ENCODE measurements around the gene SOCS6.

Gene SOCS6

DNA sequence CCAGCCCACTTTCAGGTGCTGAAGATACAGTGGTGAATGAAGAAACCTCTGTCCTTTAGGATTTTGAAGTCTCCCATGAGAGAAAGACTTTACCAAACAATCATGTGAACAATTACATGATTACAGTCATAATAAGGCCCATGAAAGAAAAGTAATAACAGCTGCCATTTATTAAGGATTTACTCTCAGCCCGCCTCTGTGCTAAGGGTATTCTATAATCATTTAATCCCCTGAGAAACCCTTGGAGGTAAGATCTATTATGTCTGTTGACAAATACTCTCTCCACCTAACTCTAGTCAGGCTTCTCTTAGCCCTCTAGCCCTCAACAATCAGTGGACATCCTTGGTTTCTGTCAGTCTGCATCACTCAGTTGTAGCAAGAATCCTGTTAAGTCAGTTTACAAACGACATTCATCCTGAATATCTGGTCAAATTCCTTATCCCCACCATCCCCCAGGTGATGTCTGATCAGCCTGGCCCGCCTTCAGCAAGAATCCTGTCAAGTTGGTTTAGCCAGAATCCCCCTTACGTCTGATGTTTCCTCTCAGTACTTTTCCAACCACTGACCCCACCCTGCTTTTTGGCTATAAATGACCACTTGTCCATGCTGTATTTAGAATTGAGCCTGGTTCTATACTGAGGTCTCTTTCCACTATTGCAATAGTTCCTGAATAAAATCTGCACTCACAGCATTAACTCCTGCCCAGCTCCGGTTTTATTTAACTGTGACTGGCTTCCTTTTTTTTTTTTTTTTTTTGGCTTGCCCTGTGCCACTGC lies 12.2 kb upstream of the SOCS6 start:
- no peak for TF ChIP-seq CTCF (IDR thresholded peaks at IDR 0.05; ENCODE audit: control insufficient read depth, insufficient read depth, low read depth, low read length, missing control alignments)
- no peak for DNase-seq (ENCODE audit: low read depth)

DNA sequence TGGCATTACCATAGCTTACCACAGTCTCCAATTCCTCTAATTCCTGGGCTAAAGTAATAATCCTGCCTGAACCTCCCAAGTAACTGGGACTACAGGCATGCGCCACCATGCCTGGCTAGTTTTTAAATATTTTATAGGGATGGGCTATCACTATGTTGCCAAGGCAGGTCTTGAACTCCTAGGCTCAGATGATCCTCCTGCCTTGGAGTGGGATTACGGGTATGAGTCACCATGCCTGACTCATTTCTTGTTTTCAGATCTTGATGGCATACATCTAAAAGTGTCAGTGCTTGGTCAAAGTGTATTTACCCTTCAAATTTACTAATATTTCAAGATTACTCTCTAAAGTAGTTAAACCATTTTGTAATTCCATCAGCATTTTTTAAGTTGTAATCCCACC lies 9.4 kb upstream of the SOCS6 start:
- TF ChIP-seq CTCF (IDR thresholded peaks at IDR 0.05; ENCODE audit: control insufficient read depth, insufficient read depth, low read depth, low read length, missing control alignments): no peak
- DNase-seq (ENCODE audit: low read depth): no peak
- H3K4me3 ChIP-seq (ENCODE audit: control insufficient read depth, low read depth, low read length): no peak overlapping the region

More for the DNA sequence above, 12.2 kb upstream of the SOCS6 start:
- H3K4me3 ChIP-seq (ENCODE audit: control insufficient read depth, low read depth, low read length): no peak overlapping the region

DNA sequence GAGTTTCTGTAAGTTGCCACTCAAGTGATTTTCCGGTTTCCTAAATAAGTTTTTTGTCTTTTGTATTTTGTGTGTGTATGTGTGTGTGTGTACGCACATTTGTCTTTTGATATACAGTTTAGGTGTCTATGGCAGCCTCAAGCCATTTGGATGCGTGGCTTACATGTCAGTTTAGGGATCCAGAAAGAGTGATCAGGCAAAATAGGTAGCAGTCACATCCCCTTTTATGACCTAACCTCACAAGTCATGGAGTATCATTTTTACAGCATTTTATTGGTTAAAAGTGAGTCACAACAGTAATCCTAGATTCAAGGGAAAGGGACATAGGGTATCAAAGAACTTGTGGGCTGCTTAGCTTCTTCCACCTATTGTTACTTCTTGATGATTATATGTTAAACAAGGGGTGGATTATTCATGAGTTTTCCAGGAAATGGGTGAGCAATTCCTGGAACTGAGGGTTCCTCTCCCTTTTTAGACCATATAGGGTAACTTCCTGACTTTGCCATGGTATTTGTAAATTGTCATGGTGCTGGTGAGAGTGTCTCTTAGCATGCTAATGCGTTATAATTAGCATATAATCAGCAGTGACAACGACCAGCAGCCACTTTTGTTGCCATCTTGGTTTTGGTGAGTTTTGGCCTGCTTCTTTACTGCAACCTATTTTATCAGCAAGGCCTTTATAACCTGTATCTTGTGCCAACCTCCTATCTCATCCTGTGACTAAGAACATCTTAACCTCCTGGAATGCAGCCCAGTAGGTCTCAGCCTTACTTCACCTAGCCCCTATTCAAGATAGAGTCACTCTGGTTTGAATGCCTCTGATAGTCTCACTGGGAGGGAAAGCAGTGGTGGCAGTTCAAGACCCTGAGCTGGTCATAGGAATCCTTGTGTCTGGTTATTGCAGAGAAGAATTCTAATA lies 8.6 kb upstream of the SOCS6 start:
- DNase-seq (ENCODE audit: low read depth): no peak
- H3K4me3 ChIP-seq (ENCODE audit: control insufficient read depth, low read depth, low read length): no peak overlapping the region
- TF ChIP-seq CTCF (IDR thresholded peaks at IDR 0.05; ENCODE audit: control insufficient read depth, insufficient read depth, low read depth, low read length, missing control alignments): no peak

GRCh38 chr18:70284976-70285620 lies 3.7 kb upstream of the SOCS6 start:
- DNase-seq (ENCODE audit: low read depth): no peak
- no peak overlapping the region for H3K4me3 ChIP-seq (ENCODE audit: control insufficient read depth, low read depth, low read length)
- no peak for TF ChIP-seq CTCF (IDR thresholded peaks at IDR 0.05; ENCODE audit: control insufficient read depth, insufficient read depth, low read depth, low read length, missing control alignments)

DNA sequence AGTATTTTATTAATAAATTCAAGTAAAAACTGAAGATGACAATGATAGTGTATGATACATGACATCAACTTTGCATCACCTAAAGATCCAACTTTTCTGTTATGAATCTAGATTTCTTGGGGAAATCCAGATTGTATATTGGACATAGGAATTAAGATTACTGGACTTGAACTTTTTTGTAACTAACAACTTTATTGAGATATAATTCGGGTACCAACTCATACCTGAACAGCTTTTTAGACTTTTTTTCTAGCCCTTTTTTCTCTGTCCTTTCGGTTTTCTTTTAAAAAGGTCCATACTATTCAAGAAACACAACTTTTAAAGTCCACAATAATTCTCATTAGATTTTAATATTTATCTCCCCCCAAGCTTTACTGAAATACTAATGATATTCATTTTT lies 1.1 kb upstream of the SOCS6 start:
- no peak overlapping the region for H3K4me3 ChIP-seq (ENCODE audit: control insufficient read depth, low read depth, low read length)

More for the DNA sequence above, 1.1 kb upstream of the SOCS6 start:
- no peak for TF ChIP-seq CTCF (IDR thresholded peaks at IDR 0.05; ENCODE audit: control insufficient read depth, insufficient read depth, low read depth, low read length, missing control alignments)
- no peak for DNase-seq (ENCODE audit: low read depth)

Measured in AG09309 (cell line).